Mononuclear cell (primary cell): ENCODE results near the gene ABLIM1. TPM values are rescaled to one million over a fixed set of nuclear protein-coding genes. Genes with fewer than 3 reads are reported as not detected.

Experiments
- H3K27me3 ChIP-seq: 2 replicates; pipeline ENCODE4 v1.6.0; 2011; ENCODE audit warnings: low read length, control low read depth; ENCODE audit not compliant: insufficient read depth
- H3K4me1 ChIP-seq: 2 replicates; pipeline ENCODE4 v1.5.1; 2011; ENCODE audit warnings: mild to moderate bottlenecking, low read length, control low read depth; ENCODE audit not compliant: insufficient read depth
- H3K4me3 ChIP-seq: 2 replicates; pipeline ENCODE4 v1.5.1; 2011; ENCODE audit warnings: mild to moderate bottlenecking, low read length, moderate library complexity
- H3K9me3 ChIP-seq: 2 replicates; pipeline ENCODE4 v1.5.1; 2011; ENCODE audit warnings: low read depth, mild to moderate bottlenecking, control low read depth, low read length
- total RNA-seq: library from RNA; depleted of rRNA; stranded (reverse); fragments of >200 nt; gene quantifications from one replicate; pipeline ENCODE4 v1.2.3, GENCODE V29; 2012

ABLIM1 gene
- total RNA-seq, 1 donor: 108 TPM

- H3K9me3 ChIP-seq: no peaks in the 10 kb centered on the region
- H3K4me3 ChIP-seq: no peak overlapping the region
- H3K4me1 ChIP-seq: no peaks in the 10 kb centered on the region
Observed at GRCh38 chr10:114684084-114684821, 26.2 kb upstream of the ABLIM1 start.

GRCh38 chr10:114683593-114683992, 25.5 kb upstream of the ABLIM1 start:
- no peaks in the 10 kb centered on the region for H3K4me1 ChIP-seq
- H3K27me3 ChIP-seq: no peaks in the 10 kb centered on the region
- H3K9me3 ChIP-seq: no peaks in the 10 kb centered on the region
- H3K4me3 ChIP-seq: no peak overlapping the region

More at GRCh38 chr10:114684084-114684821, 26.2 kb upstream of the ABLIM1 start:
- no peaks in the 10 kb centered on the region for H3K27me3 ChIP-seq

- H3K27me3 ChIP-seq: no peaks in the 10 kb centered on the region
- H3K4me3 ChIP-seq: no peak overlapping the region
- no peaks in the 10 kb centered on the region for H3K9me3 ChIP-seq
- H3K4me1 ChIP-seq: no peaks in the 10 kb centered on the region
Observed at GRCh38 chr10:114683162-114683561, 25.1 kb upstream of the ABLIM1 start.

GRCh38 chr10:114682532-114682931, 24.5 kb upstream of the ABLIM1 start:
- Histone ChIP-seq H3K9me3 (no peaks in the 10 kb centered on the region), H3K4me3 (no peak overlapping the region), H3K4me1 (no peaks in the 10 kb centered on the region), H3K27me3 (no peaks in the 10 kb centered on the region)

- no peak overlapping the region for H3K4me3 ChIP-seq
- no peaks in the 10 kb centered on the region for H3K4me1 ChIP-seq
- H3K27me3 ChIP-seq: no peaks in the 10 kb centered on the region
- no peaks in the 10 kb centered on the region for H3K9me3 ChIP-seq
Observed at GRCh38 chr10:114682121-114682520, 24.0 kb upstream of the ABLIM1 start.

GRCh38 chr10:114681542-114681941, 23.5 kb upstream of the ABLIM1 start:
- Histone ChIP-seq H3K9me3 (no peaks in the 10 kb centered on the region), H3K4me3 (no peak overlapping the region), H3K27me3 (no peaks in the 10 kb centered on the region), H3K4me1 (no peaks in the 10 kb centered on the region)

GRCh38 chr10:114680543-114681117, 22.6 kb upstream of the ABLIM1 start:
- Histone ChIP-seq H3K4me3 (no peak overlapping the region), H3K4me1 (no peaks in the 10 kb centered on the region), H3K27me3 (no peaks in the 10 kb centered on the region), H3K9me3 (no peaks in the 10 kb centered on the region)

- Histone ChIP-seq H3K4me3 (no peak overlapping the region), H3K9me3 (no peaks in the 10 kb centered on the region), H3K4me1 (no peaks in the 10 kb centered on the region), H3K27me3 (no peaks in the 10 kb centered on the region)
Observed at GRCh38 chr10:114679552-114679951, 21.5 kb upstream of the ABLIM1 start.

GRCh38 chr10:114678820-114679219, 20.7 kb upstream of the ABLIM1 start:
- Histone ChIP-seq H3K4me3 (no peak overlapping the region), H3K4me1 (no peaks in the 10 kb centered on the region), H3K27me3 (no peaks in the 10 kb centered on the region), H3K9me3 (no peaks in the 10 kb centered on the region)

- Histone ChIP-seq H3K4me3 (no peak overlapping the region), H3K9me3 (no peaks in the 10 kb centered on the region), H3K4me1 (no peaks in the 10 kb centered on the region), H3K27me3 (no peaks in the 10 kb centered on the region)
Observed at GRCh38 chr10:114678336-114678735, 20.3 kb upstream of the ABLIM1 start.

GRCh38 chr10:114674346-114674745, 16.3 kb upstream of the ABLIM1 start:
- Histone ChIP-seq H3K4me1 (no peaks in the 10 kb centered on the region), H3K9me3 (no peaks in the 10 kb centered on the region), H3K27me3 (no peaks in the 10 kb centered on the region), H3K4me3 (no peak overlapping the region)

GRCh38 chr10:114669648-114670047, 11.6 kb upstream of the ABLIM1 start:
- Histone ChIP-seq H3K4me1 (no peaks in the 10 kb centered on the region), H3K27me3 (no peaks in the 10 kb centered on the region), H3K9me3 (no peaks in the 10 kb centered on the region), H3K4me3 (no peak overlapping the region)

- H3K4me3 ChIP-seq: no peak overlapping the region
- no peaks in the 10 kb centered on the region for H3K27me3 ChIP-seq
- H3K4me1 ChIP-seq: no peaks in the 10 kb centered on the region
- H3K9me3 ChIP-seq: no peaks in the 10 kb centered on the region
Observed at GRCh38 chr10:114668375-114669080, 10.5 kb upstream of the ABLIM1 start.

- no peak overlapping the region for H3K4me3 ChIP-seq
- no peaks in the 10 kb centered on the region for H3K27me3 ChIP-seq
- no peaks in the 10 kb centered on the region for H3K9me3 ChIP-seq
- H3K4me1 ChIP-seq: no peaks in the 10 kb centered on the region
Observed at GRCh38 chr10:114665873-114666272, 7.8 kb upstream of the ABLIM1 start.

GRCh38 chr10:114665406-114665805, 7.3 kb upstream of the ABLIM1 start:
- Histone ChIP-seq H3K4me3 (no peak overlapping the region), H3K27me3 (no peaks in the 10 kb centered on the region), H3K9me3 (no peaks in the 10 kb centered on the region), H3K4me1 (no peaks in the 10 kb centered on the region)
